Muscle layer of colon (tissue), 2 donors: ENCODE measurements around the gene HIGD1B.

Experiments used
- H3K27ac ChIP-seq: one replicate; pipeline ENCODE4 v1.7.0; 2013; ENCODE audit warnings: low read depth, mild to moderate bottlenecking, low read length, moderate library complexity
- H3K27me3 ChIP-seq, 2 donors: one replicate each; pipeline ENCODE4 v1.7.0; 2013; ENCODE audit warnings: low read length in 2 of 2, mild to moderate bottlenecking in 2 of 2; ENCODE audit not compliant: insufficient read depth in 2 of 2, control insufficient read depth in 1 of 2
- H3K36me3 ChIP-seq: one replicate; pipeline ENCODE4 v1.7.0; 2013; ENCODE audit warnings: mild to moderate bottlenecking, low read length; ENCODE audit not compliant: insufficient read depth
- H3K4me1 ChIP-seq: one replicate; pipeline ENCODE4 v1.7.0; 2013; ENCODE audit warnings: mild to moderate bottlenecking, low read length; ENCODE audit not compliant: insufficient read depth
- H3K4me3 ChIP-seq, 2 donors: one replicate each; pipeline ENCODE4 v1.7.0; 2013; ENCODE audit warnings: low read length in 2 of 2, low read depth in 1 of 2, mild to moderate bottlenecking in 1 of 2, moderate library complexity in 1 of 2
- H3K9ac ChIP-seq: one replicate; pipeline ENCODE4 v1.7.0; 2013; ENCODE audit warnings: low read length
- H3K9me3 ChIP-seq: one replicate; pipeline ENCODE4 v1.7.0; 2013; ENCODE audit warnings: mild to moderate bottlenecking, low read length
- donor health status: abdominal sarcoma.
- donor health status: Adenocarcinoma of cecum.

HIGD1B gene

DNA sequence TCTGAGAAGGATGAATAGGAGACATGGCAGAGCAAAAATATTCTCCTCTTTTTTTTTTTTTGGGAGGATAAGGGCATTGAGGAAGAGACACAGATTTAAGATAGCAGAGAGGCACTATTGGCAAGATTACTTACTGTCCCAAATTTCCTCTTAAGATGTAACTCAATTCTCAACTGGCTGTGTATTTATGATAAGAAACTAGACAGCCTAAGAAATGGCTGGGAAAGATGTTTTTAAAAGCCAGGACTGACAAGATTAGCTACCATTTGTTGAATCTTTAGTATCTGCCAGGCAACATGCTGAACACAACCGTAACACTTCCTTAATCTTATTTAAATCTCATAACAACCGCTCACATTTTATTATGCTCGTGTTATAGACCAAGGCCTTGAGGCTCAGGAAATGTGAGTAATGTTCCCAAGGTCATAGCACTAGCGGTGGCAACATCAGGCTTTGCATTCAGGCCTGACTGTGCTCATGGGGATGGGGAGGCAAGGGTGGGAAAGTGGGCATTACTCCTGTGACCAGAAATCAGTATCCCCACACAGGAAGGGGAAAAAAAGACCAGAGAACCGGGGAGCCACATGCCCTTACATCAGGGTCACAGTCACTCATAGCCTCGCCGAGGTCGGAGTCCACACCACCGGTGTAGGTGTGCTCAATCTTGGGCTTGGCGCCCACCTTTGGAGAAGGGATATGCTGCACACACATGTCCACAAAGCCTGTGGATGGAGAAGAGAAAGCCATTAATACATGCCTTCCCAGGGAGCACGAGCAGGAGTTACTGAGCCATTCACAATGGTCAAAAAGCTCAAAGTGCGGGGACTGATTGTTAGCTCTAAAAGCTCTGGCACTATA, 15.6 kb downstream of the HIGD1B start:
- Histone ChIP-seq H3K27ac (peak overlapping the region; percentile 78), H3K9me3 (no peaks in the 10 kb centered on the region), H3K9ac (no peak overlapping the region), H3K36me3 (peaks cover 59% of the 10 kb centered on the region), H3K4me1 (peaks cover 34% of the 10 kb centered on the region), H3K27me3 (no peaks in the 10 kb centered on the region), H3K4me3 (no peak overlapping the region)

DNA sequence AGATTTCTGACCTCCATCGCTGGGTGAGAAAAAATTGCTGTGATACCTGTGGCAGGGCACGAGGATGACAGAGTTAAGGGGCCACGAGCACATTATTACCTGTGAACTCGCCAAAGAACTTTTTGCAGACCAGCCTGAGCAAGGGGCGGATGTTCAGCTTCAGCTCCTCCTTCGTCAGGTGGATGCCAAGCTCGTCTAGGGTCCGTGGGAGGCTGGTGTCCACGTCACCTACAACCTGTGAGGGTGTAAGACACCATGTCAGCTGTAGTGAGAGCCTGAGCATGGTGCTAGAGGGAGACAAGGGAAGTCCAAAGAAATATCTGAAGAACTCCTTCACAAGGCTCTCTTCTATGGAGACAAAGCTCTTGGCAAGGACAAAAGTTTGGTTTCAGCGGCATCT, 17.1 kb downstream of the HIGD1B start:
- Histone ChIP-seq H3K4me1 (peaks cover 40% of the 10 kb centered on the region), H3K27me3 (no peaks in the 10 kb centered on the region), H3K9ac (no peak overlapping the region), H3K9me3 (no peaks in the 10 kb centered on the region), H3K27ac (peak overlapping the region; percentile 78), H3K4me3 (peak overlapping the region in 1 of 2 donors; percentile 25), H3K36me3 (peaks cover 53% of the 10 kb centered on the region)

DNA sequence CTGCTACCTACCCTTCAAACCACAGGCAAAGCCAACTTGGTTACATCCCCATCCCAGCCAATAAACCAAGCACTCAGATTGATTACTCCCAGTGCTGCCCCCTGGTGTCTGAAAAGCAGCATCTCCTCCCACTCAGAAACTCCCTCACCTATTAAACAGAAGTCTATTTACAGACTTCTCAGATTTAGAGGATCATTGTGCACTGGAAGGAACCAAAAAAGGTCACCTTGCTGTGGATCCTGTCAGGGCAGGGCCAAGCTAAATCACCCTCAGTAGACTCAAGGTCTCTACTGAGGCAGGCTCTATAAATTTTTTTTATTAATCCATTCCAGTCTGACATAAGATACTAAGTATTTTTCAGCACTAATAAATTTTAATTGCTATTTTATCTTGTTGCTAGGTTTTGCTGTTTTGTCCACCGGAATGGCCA, 17.6 kb downstream of the HIGD1B start:
- Histone ChIP-seq H3K4me3 (no peak overlapping the region), H3K9me3 (no peaks in the 10 kb centered on the region), H3K27me3 (no peaks in the 10 kb centered on the region), H3K36me3 (peaks cover 53% of the 10 kb centered on the region), H3K27ac (peak overlapping the region; percentile 78), H3K9ac (no peak overlapping the region), H3K4me1 (peaks cover 40% of the 10 kb centered on the region)

DNA sequence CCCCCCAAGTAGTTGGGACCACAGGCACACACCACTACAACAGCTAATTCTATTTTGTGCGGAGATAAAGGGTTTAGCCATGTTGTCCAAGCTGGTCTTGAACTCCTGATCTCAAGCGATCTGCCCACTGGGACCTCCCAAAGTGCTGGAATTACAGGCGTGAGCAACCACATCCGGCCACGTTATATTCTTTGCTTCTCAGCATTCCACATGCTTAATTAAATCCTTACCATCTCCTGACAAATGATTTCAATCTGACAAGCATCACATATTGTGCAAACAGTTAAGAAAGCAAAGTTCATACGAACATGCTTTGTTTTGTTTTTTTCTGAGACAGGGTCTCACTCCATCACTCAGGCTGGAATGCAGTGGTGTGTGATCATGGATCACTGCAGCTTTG, 18.2 kb downstream of the HIGD1B start:
- H3K9ac ChIP-seq = no peak overlapping the region
- H3K4me1 ChIP-seq = peaks cover 40% of the 10 kb centered on the region
- H3K4me3 ChIP-seq = no peak overlapping the region
- peaks cover 52% of the 10 kb centered on the region for H3K36me3 ChIP-seq
- no peaks in the 10 kb centered on the region for H3K9me3 ChIP-seq
- peak overlapping the region; percentile 69 for H3K27ac ChIP-seq
- no peaks in the 10 kb centered on the region for H3K27me3 ChIP-seq

DNA sequence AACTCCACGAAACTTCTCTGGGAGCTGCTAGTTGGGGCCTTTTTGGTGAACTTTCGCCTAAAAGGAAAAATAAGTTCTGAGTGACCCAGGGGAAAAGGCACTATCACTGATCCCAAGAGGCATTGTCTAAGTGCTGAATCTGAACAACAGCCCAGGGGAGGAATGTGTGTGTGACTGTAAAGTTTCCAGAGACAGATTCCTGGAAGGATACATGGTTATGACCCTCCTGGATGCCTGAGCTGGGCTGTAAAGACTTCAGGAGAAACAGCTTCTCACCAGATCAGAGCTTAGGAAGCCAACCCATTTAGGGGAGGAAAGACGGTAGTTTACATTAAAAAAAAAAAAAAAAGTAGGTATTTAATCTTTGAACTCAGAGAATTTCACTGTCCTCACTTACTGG, 20.2 kb downstream of the HIGD1B start:
- H3K36me3 ChIP-seq = peaks cover 48% of the 10 kb centered on the region
- peak overlapping the region; percentile 81 for H3K27ac ChIP-seq
- H3K4me1 ChIP-seq = peaks cover 55% of the 10 kb centered on the region
- H3K9ac ChIP-seq = no peak overlapping the region
- no peaks in the 10 kb centered on the region for H3K9me3 ChIP-seq
- no peaks in the 10 kb centered on the region for H3K27me3 ChIP-seq
- H3K4me3 ChIP-seq = no peak overlapping the region

DNA sequence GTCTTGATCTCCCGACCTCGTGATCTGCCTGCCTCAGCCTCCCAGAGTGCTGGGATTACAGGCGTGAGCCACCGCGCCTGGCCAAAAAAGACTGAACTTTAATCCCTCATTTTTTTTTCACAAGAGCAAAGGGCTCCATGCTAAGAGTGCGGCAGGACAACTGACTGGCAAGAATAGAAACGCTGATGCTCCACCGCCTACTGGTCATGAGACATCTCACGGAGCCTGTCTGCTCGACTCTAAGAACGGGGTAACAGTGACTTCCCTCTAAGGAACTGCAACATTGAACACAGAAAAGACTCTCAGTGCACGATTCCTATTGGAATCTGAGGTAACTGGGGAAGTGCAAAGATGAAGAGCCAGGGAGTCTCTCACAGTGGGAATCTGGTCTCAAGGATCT, 23.9 kb downstream of the HIGD1B start:
- Histone ChIP-seq H3K36me3 (peaks cover 43% of the 10 kb centered on the region), H3K9ac (peak overlapping the region; percentile 12), H3K4me1 (peaks cover 42% of the 10 kb centered on the region), H3K4me3 (no peak overlapping the region), H3K27ac (peak overlapping the region; percentile 70), H3K27me3 (no peaks in the 10 kb centered on the region), H3K9me3 (no peaks in the 10 kb centered on the region)

DNA sequence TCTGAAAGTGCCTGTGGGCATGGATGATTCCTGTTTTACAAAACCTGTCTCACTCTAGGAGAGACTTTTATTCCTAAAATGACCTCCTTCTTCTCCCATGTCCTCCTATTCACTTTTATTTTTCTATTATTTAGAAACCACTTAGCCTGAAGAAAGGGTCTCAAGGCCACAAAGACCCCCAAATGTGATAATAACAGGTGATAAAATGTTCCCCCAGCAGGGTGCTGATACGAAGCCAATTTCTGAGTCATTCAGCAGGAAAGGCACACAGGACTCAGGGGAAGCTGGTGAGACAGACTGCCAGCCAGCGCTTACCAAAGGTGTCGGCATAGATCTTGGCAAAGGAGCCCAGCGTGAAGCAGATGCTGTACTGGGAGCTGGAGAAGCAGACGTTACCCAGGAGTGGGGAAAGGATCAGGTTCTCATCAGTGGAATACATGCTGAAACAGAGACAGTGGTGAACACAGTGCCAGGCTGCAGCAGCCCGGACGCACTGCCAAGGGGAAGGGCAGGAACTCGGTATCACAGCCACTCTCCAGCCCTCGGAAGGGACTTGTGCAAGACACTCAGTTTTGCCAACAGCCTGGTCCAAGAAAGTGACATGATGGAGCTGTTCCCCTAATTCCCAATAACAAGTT, 24.6 kb downstream of the HIGD1B start:
- Histone ChIP-seq H3K27ac (peak overlapping the region; percentile 70), H3K9me3 (no peaks in the 10 kb centered on the region), H3K36me3 (peaks cover 43% of the 10 kb centered on the region), H3K4me3 (no peak overlapping the region), H3K4me1 (peaks cover 40% of the 10 kb centered on the region), H3K9ac (peak overlapping the region; percentile 12), H3K27me3 (no peaks in the 10 kb centered on the region)

DNA sequence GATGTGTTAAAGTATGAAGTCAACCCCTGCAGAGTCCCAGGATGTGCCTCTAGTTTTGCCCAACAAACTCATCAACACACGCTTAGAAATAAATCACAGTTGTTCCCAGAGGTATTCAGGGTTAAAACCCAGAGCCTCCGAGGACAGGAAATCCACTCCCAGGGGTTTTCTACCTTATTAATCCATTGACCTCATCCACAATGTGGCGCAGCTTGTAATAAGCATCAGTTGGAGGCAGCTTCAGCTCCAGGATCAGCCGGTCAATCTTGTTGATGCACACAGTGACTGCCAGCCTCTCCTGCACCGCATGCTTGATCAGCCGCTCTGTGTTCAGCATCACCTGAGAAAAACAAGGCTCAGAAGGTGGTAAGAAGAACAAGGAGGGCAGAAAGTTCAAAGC, 28.1 kb downstream of the HIGD1B start:
- no peak overlapping the region for H3K4me3 ChIP-seq
- no peaks in the 10 kb centered on the region for H3K9me3 ChIP-seq
- H3K27me3 ChIP-seq = no peaks in the 10 kb centered on the region
- H3K4me1 ChIP-seq = peaks cover 23% of the 10 kb centered on the region
- peaks cover 45% of the 10 kb centered on the region for H3K36me3 ChIP-seq
- no peak overlapping the region for H3K9ac ChIP-seq
- no peak overlapping the region for H3K27ac ChIP-seq

DNA sequence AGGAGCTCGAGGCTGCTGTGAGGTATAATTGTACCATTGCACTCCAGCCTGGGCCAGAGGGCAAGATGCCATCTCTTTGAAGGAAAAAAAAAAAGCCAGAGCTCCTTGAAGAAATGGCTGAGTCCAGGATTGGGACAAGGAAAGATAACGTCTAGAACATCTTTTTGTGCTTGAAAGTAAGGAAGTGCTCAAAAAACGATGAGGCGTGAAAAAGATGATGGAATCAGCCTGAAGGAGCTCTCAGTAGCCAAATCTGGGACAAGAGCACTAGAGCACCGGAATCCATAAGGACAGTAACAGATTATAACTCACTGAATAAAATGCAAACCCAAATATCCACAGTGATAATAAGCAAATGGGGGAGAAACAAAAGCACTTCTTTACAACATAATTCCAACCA, 29.4 kb downstream of the HIGD1B start:
- Histone ChIP-seq H3K9me3 (no peaks in the 10 kb centered on the region), H3K4me3 (no peak overlapping the region), H3K27me3 (no peaks in the 10 kb centered on the region), H3K27ac (peak overlapping the region; percentile 1), H3K4me1 (peaks cover 16% of the 10 kb centered on the region), H3K36me3 (peaks cover 49% of the 10 kb centered on the region), H3K9ac (no peak overlapping the region)

DNA sequence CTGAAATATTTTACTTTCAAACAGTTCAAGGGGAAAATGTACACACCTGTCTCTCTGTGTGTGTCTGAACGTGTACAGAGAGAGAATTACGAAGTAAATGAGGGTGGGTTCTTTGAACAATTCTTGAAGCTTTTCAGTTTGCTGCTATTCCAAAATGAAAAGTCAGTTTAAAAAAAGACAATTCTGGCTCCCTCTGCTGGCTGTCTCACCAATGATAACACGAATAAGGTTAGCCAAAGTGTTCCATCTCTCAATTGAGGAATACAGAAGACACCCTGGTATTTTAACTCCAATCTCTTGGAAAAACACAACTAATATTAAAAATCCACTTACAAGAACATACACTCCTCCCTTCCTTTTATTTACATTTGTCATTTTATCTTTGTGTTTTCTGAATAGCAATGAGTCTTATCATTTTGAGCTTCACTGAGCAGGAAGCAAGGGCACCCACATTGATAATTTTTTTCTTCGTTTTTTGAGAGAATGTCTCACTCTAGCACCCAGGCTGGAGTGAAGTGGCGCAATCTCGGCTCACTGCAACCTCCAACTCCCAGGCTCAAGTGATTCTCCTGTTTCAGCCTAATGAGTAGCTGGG, 31.0 kb downstream of the HIGD1B start:
- Histone ChIP-seq H3K27me3 (no peaks in the 10 kb centered on the region), H3K9me3 (no peaks in the 10 kb centered on the region), H3K36me3 (peaks cover 61% of the 10 kb centered on the region), H3K9ac (no peak overlapping the region), H3K4me1 (peaks cover 3% of the 10 kb centered on the region), H3K27ac (no peak overlapping the region), H3K4me3 (no peak overlapping the region)

DNA sequence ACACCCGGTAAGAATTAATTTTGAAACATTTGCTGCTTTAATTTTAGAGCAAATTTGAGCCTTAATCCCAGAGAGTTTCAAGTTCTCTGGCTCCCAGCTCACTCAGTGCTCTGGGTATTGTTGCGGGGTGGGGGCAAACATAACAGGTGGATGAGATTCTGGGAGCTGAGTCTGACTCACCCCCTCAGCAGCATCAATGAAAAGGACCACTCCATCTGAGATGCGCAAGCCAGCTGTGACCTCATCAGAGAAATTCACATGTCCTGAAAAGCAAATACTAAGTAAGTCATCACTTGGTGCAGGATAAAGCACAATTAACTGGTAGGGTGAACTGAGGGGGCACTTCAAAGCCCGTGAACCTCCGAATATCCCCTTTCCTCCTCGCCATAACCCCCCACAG, 31.7 kb downstream of the HIGD1B start:
- H3K9me3 ChIP-seq = no peaks in the 10 kb centered on the region
- no peaks in the 10 kb centered on the region for H3K27me3 ChIP-seq
- H3K9ac ChIP-seq = no peak overlapping the region
- H3K4me1 ChIP-seq = peaks cover 3% of the 10 kb centered on the region
- H3K27ac ChIP-seq = no peak overlapping the region
- no peak overlapping the region for H3K4me3 ChIP-seq
- H3K36me3 ChIP-seq = peaks cover 58% of the 10 kb centered on the region
